NCI-H748 (cell line): ENCODE results near the gene ECE1.
"Not testable (repeated sequence)": the region's sequence is repeated elsewhere in the genome, so short reads cannot be mapped to it uniquely, and the experiment has no call there.

ENCODE experiments used
- DNase-seq: peaks from one replicate; lab custom pipeline; 2025; ENCODE audit not compliant: unreplicated experiment; lab: John Stamatoyannopoulos, UW

ECE1 gene

GRCh38 chr1:21292984-21293536, 2.8 kb upstream of the ECE1 start:
- no peak for DNase-seq

- DNase-seq: no peak
These were observed 2.3 kb upstream of the ECE1 start for GRCh38 chr1:21292503-21292983.

- no peak for DNase-seq
These were observed 1.7 kb upstream of the ECE1 start for GRCh38 chr1:21291964-21292363.

- DNase-seq: no peak
These were observed 921 bp upstream of the ECE1 start for GRCh38 chr1:21291184-21291583.

- DNase-seq: no peak
These were observed 282 bp upstream of the ECE1 start for GRCh38 chr1:21290546-21290944.

GRCh38 chr1:21289127-21289526, 1.1 kb downstream of the ECE1 start:
- no peak for DNase-seq

GRCh38 chr1:21287905-21288514, 2.3 kb downstream of the ECE1 start:
- no peak for DNase-seq

- not testable (repeated sequence) for DNase-seq
These were observed 4.9 kb downstream of the ECE1 start for GRCh38 chr1:21285386-21285785.

GRCh38 chr1:21285055-21285372, 5.2 kb downstream of the ECE1 start:
- DNase-seq: no peak

- no peak for DNase-seq
These were observed 5.8 kb downstream of the ECE1 start for GRCh38 chr1:21284206-21285054.

- DNase-seq: no peak
These were observed 6.7 kb downstream of the ECE1 start for GRCh38 chr1:21283524-21283923.

- not testable (repeated sequence) for DNase-seq
These were observed 8.2 kb downstream of the ECE1 start for GRCh38 chr1:21282020-21282419.

- no peak for DNase-seq
These were observed 9.8 kb downstream of the ECE1 start for GRCh38 chr1:21280482-21280881.

GRCh38 chr1:21280011-21280471, 10.2 kb downstream of the ECE1 start:
- DNase-seq: no peak

GRCh38 chr1:21278860-21279845, 11.1 kb downstream of the ECE1 start:
- DNase-seq: no peak

GRCh38 chr1:21278208-21278859, 11.9 kb downstream of the ECE1 start:
- DNase-seq: no peak

- no peak for DNase-seq
These were observed 13.1 kb downstream of the ECE1 start for GRCh38 chr1:21277180-21277579.

- no peak for DNase-seq
These were observed 17.7 kb downstream of the ECE1 start for GRCh38 chr1:21272540-21272939.

GRCh38 chr1:21271550-21271949, 18.7 kb downstream of the ECE1 start:
- DNase-seq: no peak

GRCh38 chr1:21270086-21270689, 20.1 kb downstream of the ECE1 start:
- DNase-seq: peak; percentile 41
